HG02571 (cell line): ENCODE results near the gene CRY1.
"Not testable (repeated sequence)": the region's sequence is repeated elsewhere in the genome, so short reads cannot be mapped to it uniquely, and the experiment has no call there.

Source experiments
- ATAC-seq: cut with Tn5 transposase; IDR thresholded peaks from one replicate; pipeline ENCODE4 v1.9.1; 2021; ENCODE audit warnings: mild to moderate bottlenecking, moderate library complexity; ENCODE audit not compliant: unreplicated experiment

The CRY1 gene

GRCh38 chr12:107108995-107109508 lies 15.7 kb upstream of the CRY1 start:
- no peak for ATAC-seq

- not testable (repeated sequence) for ATAC-seq
Observed at GRCh38 chr12:107108366-107108765, 15.0 kb upstream of the CRY1 start.

GRCh38 chr12:107107381-107107780 lies 14.0 kb upstream of the CRY1 start:
- ATAC-seq: no peak

- ATAC-seq: no peak
Observed at GRCh38 chr12:107106241-107107025, 13.1 kb upstream of the CRY1 start.

GRCh38 chr12:107105410-107105703 lies 12.0 kb upstream of the CRY1 start:
- ATAC-seq: no peak

- no peak for ATAC-seq
Observed at GRCh38 chr12:107103516-107103915, 10.2 kb upstream of the CRY1 start.

- no peak for ATAC-seq
Observed at GRCh38 chr12:107103097-107103496, 9.7 kb upstream of the CRY1 start.

GRCh38 chr12:107102294-107102693 lies 8.9 kb upstream of the CRY1 start:
- ATAC-seq: no peak

GRCh38 chr12:107101651-107102050 lies 8.3 kb upstream of the CRY1 start:
- no peak for ATAC-seq

- no peak for ATAC-seq
Observed at GRCh38 chr12:107099917-107100316, 6.6 kb upstream of the CRY1 start.

GRCh38 chr12:107096571-107096970 lies 3.2 kb upstream of the CRY1 start:
- ATAC-seq: no peak

GRCh38 chr12:107094183-107094448 lies 767 bp upstream of the CRY1 start:
- no peak for ATAC-seq

GRCh38 chr12:107092669-107093416 lies 506 bp downstream of the CRY1 start:
- peak; percentile 15 for ATAC-seq

GRCh38 chr12:107091989-107092641 lies 1.2 kb downstream of the CRY1 start:
- ATAC-seq: no peak

- ATAC-seq: no peak
Observed at GRCh38 chr12:107091381-107091780, 2.0 kb downstream of the CRY1 start.

GRCh38 chr12:107090711-107091110 lies 2.6 kb downstream of the CRY1 start:
- ATAC-seq: no peak

GRCh38 chr12:107088912-107089311 lies 4.4 kb downstream of the CRY1 start:
- no peak for ATAC-seq

- no peak for ATAC-seq
Observed at GRCh38 chr12:107086314-107086713, 7.0 kb downstream of the CRY1 start.

GRCh38 chr12:107081778-107082177 lies 11.6 kb downstream of the CRY1 start:
- no peak for ATAC-seq

- no peak for ATAC-seq
Observed at GRCh38 chr12:107080299-107080698, 13.1 kb downstream of the CRY1 start.

- no peak for ATAC-seq
Observed at GRCh38 chr12:107079172-107080011, 14.0 kb downstream of the CRY1 start.
